ENCODE data around the gene F2R. TPM values are rescaled to one million over a fixed set of nuclear protein-coding genes. Genes with fewer than 3 reads are reported as not detected.

Gene F2R
- total and polyA plus RNA-seq, 2 of the 4 experiments (the other 2 are of a cell fraction) = 85.7 to 147 TPM

GRCh38 chr5:76723906-76724305 is 8.0 kb downstream of the F2R start:
- intact Hi-C loops (cut with micrococcal nuclease) = no loop called here
- Histone ChIP-seq H3K27me3 (ENCODE audit: control insufficient read depth, insufficient read depth, low read length) (no peaks in the 10 kb centered on the region), H3K23ac (ENCODE audit: low read depth, low read length) (no peak overlapping the region), H2AK5ac (ENCODE audit: low read depth, low read length) (no peak overlapping the region), H3K9me3 (ENCODE audit: control insufficient read depth, insufficient read depth, low read length) (no peaks in the 10 kb centered on the region; the same call in 1 of the 2 replicates), H3K4ac (ENCODE audit: low read depth, low read length) (no peak overlapping the region), H3K4me2 (ENCODE audit: low read depth, low read length) (no peak overlapping the region), H3K27ac (ENCODE audit: insufficient read depth, low read length) (no peak overlapping the region), H3K4me3 (ENCODE audit: insufficient read depth, low read depth, low read length) (no peak overlapping the region), H3K36me3 (ENCODE audit: control insufficient read depth, insufficient read depth, low read length) (peaks cover 16% of the 10 kb centered on the region), H3K4me1 (ENCODE audit: control insufficient read depth, insufficient read depth, low read length) (peaks cover 19% of the 10 kb centered on the region), H3K14ac (replicated peaks; ENCODE audit: low read depth, low read length) (0 out of 2 replicates have a peak overlapping the region, but pooled peaks have one; percentile 16), H4K20me1 (ENCODE audit: insufficient read depth, low read length) (peaks cover 60% of the 10 kb centered on the region), H3K9me1 (ENCODE audit: insufficient read depth, low read length) (peaks cover 20% of the 10 kb centered on the region), H3K9ac (ENCODE audit: low read depth, low read length) (no peak overlapping the region), H4K5ac (ENCODE audit: low read depth, low read length) (no peak overlapping the region), H3K56ac (ENCODE audit: extremely low read depth, insufficient read depth, low read length) (no peak overlapping the region), H2AFZ (replicated peaks; ENCODE audit: low read length, poor library complexity) (no peak overlapping the region), H3K79me1 (ENCODE audit: low read depth in 1 of 2, low read length in 2 of 2) (peaks cover 12 to 73% of the 10 kb centered on the region in 2 experiments), H3K18ac (ENCODE audit: low read depth, low read length) (no peak overlapping the region), H2BK15ac (ENCODE audit: low read depth, low read length) (no peak overlapping the region), H2AK9ac (replicated peaks; ENCODE audit: low read depth, low read length, poor library complexity) (no peak overlapping the region), H2BK20ac (ENCODE audit: low read depth, low read length) (no peak overlapping the region), H2BK5ac (ENCODE audit: low read depth, low read length, poor library complexity, severe bottlenecking) (no peak overlapping the region), H4K8ac (ENCODE audit: low read depth in 2 of 2, low read length in 2 of 2) (no peak overlapping the region; a peak in 1 of 4 replicates), H2BK120ac (ENCODE audit: low read depth, low read length) (no peak overlapping the region), H4K91ac (ENCODE audit: insufficient read depth, low read depth, low read length) (no peak overlapping the region)
- no peak for DNase-seq
- ChIA-PET POLR2A (ENCODE audit: unreplicated experiment) (no interaction called here), CTCF (no interaction called here)
- dilution Hi-C loops (cut with HindIII; ENCODE audit: low sequenced_read_pairs, unreplicated experiment) = no loop called here
- TF ChIP-seq MAZ (IDR thresholded peaks at IDR 0.05; ENCODE audit: borderline replicate concordance, low read depth, low read length) (no peak), POLR2A (IDR thresholded peaks at IDR 0.05; ENCODE audit: low read depth, low read length) (no peak), MAFK (IDR thresholded peaks at IDR 0.05; ENCODE audit: low read depth, low read length) (no peak), RCOR1 (IDR thresholded peaks at IDR 0.05; ENCODE audit: insufficient replicate concordance, low read length) (no peak), MXI1 (IDR thresholded peaks at IDR 0.05; ENCODE audit: borderline replicate concordance, low read depth, low read length) (no peak), USF2 (IDR thresholded peaks at IDR 0.05; ENCODE audit: low read depth, low read length) (no peak), SMC3 (IDR thresholded peaks at IDR 0.05; ENCODE audit: low read depth, low read length) (no peak), ELK1 (IDR thresholded peaks at IDR 0.05; ENCODE audit: borderline replicate concordance, low read depth, low read length) (no peak), BHLHE40 (IDR thresholded peaks at IDR 0.05; ENCODE audit: low read depth, low read length) (no peak)
- in situ Hi-C loops (cut with MboI; ENCODE audit: low sequenced_read_pairs) = no loop called here
- ATAC-seq (ENCODE audit: low read depth) = no peak
- no CpG with 5 or more reads among the region's 1 CpG for WGBS, 2 experiments (ENCODE audit: extremely low coverage in 2 of 2, insufficient read length in 1 of 2)
- no TSS peak for BruUV-seq (replicated peaks)

Measured in IMR-90 (cell line).